ENCODE results near the gene IGF1R.

GRCh38 chr15:98660055-98660454 is 11.7 kb downstream of the IGF1R start:
- TF ChIP-seq CTCF (conservative IDR thresholded peaks at IDR 0.05; ENCODE audit: low read depth, low read length): no peak
- no peak for TF ChIP-seq EZH2 (IDR thresholded peaks at IDR 0.05; ENCODE audit: low read length, unreplicated experiment)
- no peak for TF ChIP-seq EZH2phosphoT487 (IDR thresholded peaks at IDR 0.05; ENCODE audit: borderline replicate concordance, low read length)
